H1 (cell line): ENCODE measurements around the gene C1QL2. TPM values are rescaled to one million over a fixed set of nuclear protein-coding genes. Genes with fewer than 3 reads are reported as not detected.

Source experiments
- BACH1 ChIP-seq: IDR thresholded peaks from 2 replicates; pipeline ENCODE4 v1.6.1; 2012; ENCODE audit warnings: low read length, improper control_type of control experiment
- CBX5 ChIP-seq: fragments of 300-800, 300-1000 bp; sonication (generic); IDR thresholded peaks from 2 replicates; pipeline ENCODE4 v1.7.1; 2016; ENCODE audit warnings: antibody characterized with exemption, low read length, low read depth
- CHD1 ChIP-seq: IDR thresholded peaks from 2 replicates; pipeline ENCODE4 v1.6.1; 2012; ENCODE audit warnings: low read depth, low read length, improper control_type of control experiment
- CTCF ChIP-seq, 3 experiments: IDR thresholded peaks; 1 replicate in 2 of 3; 2 replicates in 1 of 3; pipeline versions ENCODE4 v1.5.1 to v1.6.1; 2011; ENCODE audit warnings: low read length in 3 of 3, mild to moderate bottlenecking in 3 of 3, inconsistent platforms in 2 of 3, low read depth in 1 of 3, moderate library complexity in 1 of 3; ENCODE audit not compliant: insufficient read depth in 1 of 3; ENCODE audit errors: control extremely low read depth in 1 of 3
- MAFK ChIP-seq: IDR thresholded peaks from 2 replicates; pipeline ENCODE4 v1.6.1; 2012; ENCODE audit warnings: low read depth, mild to moderate bottlenecking, improper control_type of control experiment, low read length
- NRF1 ChIP-seq: IDR thresholded peaks from 2 replicates; pipeline ENCODE4 v1.6.1; 2011; ENCODE audit warnings: mild to moderate bottlenecking, low read depth, low read length, improper control_type of control experiment
- SP2 ChIP-seq: IDR thresholded peaks from 2 replicates; pipeline ENCODE4 v1.6.1; 2012; ENCODE audit warnings: mild to moderate bottlenecking, low read length, inconsistent platforms
- USF2 ChIP-seq: IDR thresholded peaks from 2 replicates; pipeline ENCODE4 v1.6.1; 2011; ENCODE audit warnings: low read length, improper control_type of control experiment
- polyA plus RNA-seq, 7 experiments: library from polyadenylated mRNA; depleted of rRNA in 3 of 7; stranded (reverse) in 5 of 7; unstranded in 2 of 7; fragments of >200 nt in 5 of 7; fragments of 200-250 nt in 2 of 7; gene quantifications; 1 replicate in 5 of 7; 2 replicates in 1 of 7; 4 replicates in 1 of 7; pipeline versions ENCODE4 v1.2.1 to v1.2.3, GENCODE V29; 2011 to 2013; ENCODE audit warnings: missing spikeins in 2 of 7, mixed read lengths in 2 of 7
- total RNA-seq: library from RNA; stranded (reverse); fragmentation: NEBNext Ultra II Directional; extraction: Animal tissue kit (Norgen Biotek cat#: 25700); gene quantifications from 2 replicates; pipeline ENCODE4 v1.2.1, GENCODE V29; 2021

C1QL2 gene
- total and polyA plus RNA-seq, 2 of the 8 experiments (the other 6 are each of a cell fraction or from before 2014, with no cell fraction given), result 0.80 to 0.88 TPM

- no peak for TF ChIP-seq CTCF (IDR thresholded peaks at IDR 0.05; ENCODE audit: control extremely low read depth in 1 of 3, insufficient read depth in 1 of 3, low read depth in 1 of 3, low read length in 3 of 3)
- TF ChIP-seq CBX5, result no peak
- TF ChIP-seq BACH1, result no peak
- TF ChIP-seq CHD1, result no peak
- TF ChIP-seq NRF1, result no peak
- no peak for TF ChIP-seq MAFK
- TF ChIP-seq SP2, result no peak
- TF ChIP-seq USF2, result no peak
Observed at GRCh38 chr2:119192893-119193292, 34.3 kb upstream of the C1QL2 start (continued).
